ENCODE results near the gene STAM2. TPM values are rescaled to one million over a fixed set of nuclear protein-coding genes. Genes with fewer than 3 reads are reported as not detected.

Gene STAM2
- total and polyA plus RNA-seq, 2 donors (not counting 3 experiments of a cell fraction or from before 2014, with no cell fraction given): 10.1 to 27.5 TPM

GRCh38 chr2:152162141-152162540 lies 13.4 kb downstream of the STAM2 start:
- Histone ChIP-seq H3K4me1 (ENCODE audit: control insufficient read depth, extremely low read depth, insufficient read depth, low read length) (peaks cover 5% of the 10 kb centered on the region), H3K4me2 (ENCODE audit: insufficient read depth, low read length) (no peak overlapping the region), H3K4me3 (replicated peaks in 1 of 3; ENCODE audit: insufficient read depth in 1 of 3, low read depth in 1 of 3, low read length in 3 of 3) (no peak overlapping the region), H3K27ac (ENCODE audit: insufficient read depth, low read depth, low read length) (no peak overlapping the region), H3K9me3 (replicated peaks; ENCODE audit: control insufficient read depth, insufficient read depth, low read length) (no peaks in the 10 kb centered on the region), H3K36me3 (ENCODE audit: control insufficient read depth in 2 of 2, extremely low read depth in 1 of 2, insufficient read depth in 2 of 2, low read length in 2 of 2) (no peaks in the 10 kb centered on the region), H4K20me1 (replicated peaks; ENCODE audit: control insufficient read depth, extremely low read depth, insufficient read depth, low read length) (peaks cover 5% of the 10 kb centered on the region), H3K9me1 (replicated peaks; ENCODE audit: control insufficient read depth, extremely low read depth, insufficient read depth, low read length) (no peaks in the 10 kb centered on the region), H3K27me3 (ENCODE audit: control insufficient read depth in 2 of 2, insufficient read depth in 2 of 2, low read length in 2 of 2) (no peaks in the 10 kb centered on the region), H3K9ac (replicated peaks; ENCODE audit: extremely low read depth, insufficient read depth, low read length) (no peak overlapping the region), H3K79me2 (ENCODE audit: control insufficient read depth, insufficient read depth, low read length) (peaks cover 38% of the 10 kb centered on the region), H2AFZ (ENCODE audit: low read depth, low read length) (no peak overlapping the region)
- dilution Hi-C loops (cut with MboI; ENCODE audit: extremely low pct_ligation_motif_present, low sequenced_read_pairs): no loop called here
- DNase-seq (ENCODE audit: low read depth, low spot score): no peak
- ChIA-PET POLR2A (no interaction called here), CTCF (no interaction called here)
- TF ChIP-seq FOS (IDR thresholded peaks at IDR 0.05; ENCODE audit: borderline replicate concordance, insufficient read depth, low read length): no peak
- no peak for TF ChIP-seq CTCF (IDR thresholded peaks at IDR 0.05; ENCODE audit: extremely low read depth in 1 of 2, insufficient read depth in 1 of 2, low read depth in 1 of 2, low read length in 2 of 2)
- no peak for TF ChIP-seq POLR2A (IDR thresholded peaks at IDR 0.05; ENCODE audit: low read depth, low read length)
- no peak for TF ChIP-seq MAX (IDR thresholded peaks at IDR 0.05; ENCODE audit: insufficient read depth, insufficient read length)
- no peak for TF ChIP-seq MYC (IDR thresholded peaks at IDR 0.05; ENCODE audit: low read depth, low read length)
- no peak for TF ChIP-seq JUN (IDR thresholded peaks at IDR 0.05; ENCODE audit: borderline replicate concordance, insufficient read depth, insufficient read length, low read depth)
- no peak for TF ChIP-seq EZH2 (IDR thresholded peaks at IDR 0.05; ENCODE audit: borderline replicate concordance, low read depth, low read length, severe bottlenecking)
- no peak for TF ChIP-seq GATA2 (IDR thresholded peaks at IDR 0.05; ENCODE audit: insufficient read depth, insufficient read length, low read depth, low read length)
- no peak for TF ChIP-seq POLR2AphosphoS5 (IDR thresholded peaks at IDR 0.05; ENCODE audit: insufficient read depth, low read depth, low read length)
- intact Hi-C loops (cut with micrococcal nuclease): no loop called here
- BruUV-seq (replicated peaks): no TSS peak
- no peak for FAIRE-seq

Measured in endothelial cell of umbilical vein (primary cell).